Nephron progenitor cell (in vitro differentiated cells): ENCODE results near the gene RARS1.

ENCODE experiments used
- DNase-seq: peaks from one replicate; pipeline ENCODE4 v3.0.0; 2021
- H3K27ac Mint-ChIP-seq: 2 replicates; pipeline ENCODE4 v1.8.0; 2021; ENCODE audit warnings: mild to moderate bottlenecking, moderate library complexity, mixed read lengths
- H3K27me3 Mint-ChIP-seq: 2 replicates; pipeline ENCODE4 v1.8.0; 2021; ENCODE audit warnings: mild to moderate bottlenecking, low read depth, mixed read lengths; ENCODE audit not compliant: poor library complexity
- H3K36me3 Mint-ChIP-seq: 2 replicates; pipeline ENCODE4 v1.8.0; 2021; ENCODE audit warnings: low read depth, mixed read lengths
- H3K4me1 Mint-ChIP-seq: 2 replicates; pipeline ENCODE4 v1.8.0; 2021; ENCODE audit warnings: mixed read lengths
- H3K4me3 Mint-ChIP-seq: 2 replicates; pipeline ENCODE4 v1.8.0; 2021; ENCODE audit warnings: mild to moderate bottlenecking, moderate library complexity, mixed read lengths
- H3K9me3 Mint-ChIP-seq: 2 replicates; pipeline ENCODE4 v1.8.0; 2021; ENCODE audit warnings: mild to moderate bottlenecking, moderate library complexity, mixed read lengths
- CTCF ChIP-seq: fragments of 200-600 bp; sonication (generic); IDR thresholded peaks from 2 replicates; pipeline ENCODE4 v1.5.0; 2021; ENCODE audit warnings: antibody characterized with exemption

The RARS1 gene

GRCh38 chr5:168471785-168472184 lies 14.5 kb upstream of the RARS1 start:
- Mint-ChIP-seq H3K27me3 (peaks cover 2% of the 10 kb centered on the region), H3K9me3 (no peaks in the 10 kb centered on the region), H3K27ac (no peak overlapping the region), H3K36me3 (peaks cover 3% of the 10 kb centered on the region), H3K4me3 (no peak overlapping the region), H3K4me1 (peaks cover 8% of the 10 kb centered on the region)
- no peak for DNase-seq
- TF ChIP-seq CTCF: no peak

DNA sequence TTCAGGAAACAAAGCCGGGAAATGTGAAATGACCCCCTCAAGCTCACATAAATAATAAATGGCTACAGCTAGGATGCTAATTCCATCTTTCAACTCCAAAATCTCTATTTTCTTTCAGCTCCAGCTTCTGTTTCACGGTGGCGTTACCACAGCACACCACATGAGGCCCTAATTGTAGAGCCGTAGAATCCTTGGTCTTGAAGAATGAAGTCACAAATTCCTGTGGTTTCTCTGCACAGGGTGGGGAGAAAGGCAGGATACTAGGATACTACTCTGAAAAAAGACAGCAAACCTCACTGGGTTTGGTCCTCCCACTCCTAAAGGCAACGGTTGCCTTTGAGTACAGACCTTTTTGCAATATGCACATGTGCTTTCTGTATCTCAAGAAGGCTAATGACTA lies 13.9 kb upstream of the RARS1 start:
- H3K27ac Mint-ChIP-seq: no peak overlapping the region
- H3K9me3 Mint-ChIP-seq: no peaks in the 10 kb centered on the region
- H3K4me1 Mint-ChIP-seq: peaks cover 13% of the 10 kb centered on the region
- H3K27me3 Mint-ChIP-seq: peaks cover 2% of the 10 kb centered on the region
- no peak for TF ChIP-seq CTCF
- H3K36me3 Mint-ChIP-seq: peaks cover 1% of the 10 kb centered on the region
- no peak for DNase-seq
- no peak overlapping the region for H3K4me3 Mint-ChIP-seq

DNA sequence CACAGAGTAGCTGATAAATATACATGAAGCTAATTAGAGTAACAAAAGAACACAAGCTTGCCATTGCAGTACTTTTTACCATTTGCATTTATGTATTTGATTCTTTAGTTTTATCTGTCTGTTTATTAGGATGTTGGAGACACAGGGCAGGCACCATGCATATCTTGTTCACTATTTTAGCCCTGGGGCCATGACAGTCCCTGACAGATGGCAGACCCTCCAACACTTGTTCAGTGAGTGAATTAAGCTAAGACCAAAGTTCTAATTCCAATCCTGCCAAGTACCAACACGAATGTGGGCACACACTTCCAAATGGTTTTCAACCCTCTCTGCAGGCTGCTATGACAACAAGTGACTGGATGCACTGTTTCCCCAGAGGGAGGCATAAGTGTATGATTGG lies 12.0 kb upstream of the RARS1 start:
- Mint-ChIP-seq H3K36me3 (no peaks in the 10 kb centered on the region), H3K4me1 (peaks cover 15% of the 10 kb centered on the region), H3K27me3 (peaks cover 7% of the 10 kb centered on the region), H3K9me3 (peaks cover 3% of the 10 kb centered on the region), H3K27ac (no peak overlapping the region), H3K4me3 (no peak overlapping the region)
- no peak for TF ChIP-seq CTCF
- no peak for DNase-seq

GRCh38 chr5:168477060-168477459 lies 9.2 kb upstream of the RARS1 start:
- no peaks in the 10 kb centered on the region for H3K36me3 Mint-ChIP-seq
- peaks cover 19% of the 10 kb centered on the region for H3K27me3 Mint-ChIP-seq
- no peak for TF ChIP-seq CTCF
- peak overlapping the region; percentile 5 for H3K27ac Mint-ChIP-seq
- H3K4me1 Mint-ChIP-seq: peaks cover 15% of the 10 kb centered on the region
- no peak for DNase-seq
- H3K9me3 Mint-ChIP-seq: peaks cover 3% of the 10 kb centered on the region
- no peak overlapping the region for H3K4me3 Mint-ChIP-seq

- H3K27me3 Mint-ChIP-seq: peaks cover 23% of the 10 kb centered on the region
- no peak for DNase-seq
- peaks cover 3% of the 10 kb centered on the region for H3K9me3 Mint-ChIP-seq
- no peak overlapping the region for H3K4me3 Mint-ChIP-seq
- no peaks in the 10 kb centered on the region for H3K36me3 Mint-ChIP-seq
- no peak for TF ChIP-seq CTCF
- peaks cover 15% of the 10 kb centered on the region for H3K4me1 Mint-ChIP-seq
- no peak overlapping the region for H3K27ac Mint-ChIP-seq
These were observed 7.1 kb upstream of the RARS1 start for GRCh38 chr5:168479166-168479565.

- no peak for TF ChIP-seq CTCF
- peaks cover 15% of the 10 kb centered on the region for H3K4me1 Mint-ChIP-seq
- H3K36me3 Mint-ChIP-seq: no peaks in the 10 kb centered on the region
- no peak overlapping the region for H3K27ac Mint-ChIP-seq
- H3K4me3 Mint-ChIP-seq: no peak overlapping the region
- peaks cover 3% of the 10 kb centered on the region for H3K9me3 Mint-ChIP-seq
- no peak for DNase-seq
- H3K27me3 Mint-ChIP-seq: peaks cover 27% of the 10 kb centered on the region
These were observed 5.7 kb upstream of the RARS1 start for GRCh38 chr5:168480601-168481000.
